GM12878 (cell line): ENCODE measurements around the gene RBM6. TPM values are rescaled to one million over a fixed set of nuclear protein-coding genes. Genes with fewer than 3 reads are reported as not detected.

ENCODE experiments used
- ASH2L ChIP-seq: fragments of 300-600, 200-600 bp; sonication (generic); IDR thresholded peaks from 2 replicates; pipeline ENCODE4 v1.6.1; 2017; ENCODE audit warnings: low read depth, mild to moderate bottlenecking, borderline replicate concordance
- BMI1 ChIP-seq: fragments of 450-650 bp; IDR thresholded peaks from 2 replicates; pipeline ENCODE4 v1.6.1; 2016; ENCODE audit warnings: mild to moderate bottlenecking, moderate library complexity, borderline replicate concordance
- BRCA1 ChIP-seq: IDR thresholded peaks from 2 replicates; pipeline ENCODE4 v1.6.1; 2011; ENCODE audit warnings: low read depth, low read length, improper control_type of control experiment
- CBFB ChIP-seq: IDR thresholded peaks from 2 replicates; pipeline ENCODE4 v1.6.1; 2016; ENCODE audit warnings: antibody characterized with exemption, low read depth
- HDAC2 ChIP-seq: fragments of 200-600 bp; sonication (generic); IDR thresholded peaks from 2 replicates; pipeline ENCODE4 v1.6.1; 2017
- HDAC6 ChIP-seq: fragments of 200-600 bp; sonication (generic); IDR thresholded peaks from one replicate; pipeline ENCODE4 v1.8.0; 2017; ENCODE audit warnings: antibody characterized with exemption; ENCODE audit not compliant: unreplicated experiment
- HDGF ChIP-seq: fragments of 450-650 bp; IDR thresholded peaks from 2 replicates; pipeline ENCODE4 v1.6.1; 2016; ENCODE audit warnings: antibody characterized with exemption
- JUNB ChIP-seq: IDR thresholded peaks from 2 replicates; pipeline ENCODE4 v1.6.1; 2016; ENCODE audit warnings: antibody characterized with exemption, mild to moderate bottlenecking
- MEF2A ChIP-seq: IDR thresholded peaks from 2 replicates; pipeline ENCODE4 v1.6.1; 2011; ENCODE audit warnings: low read depth, mild to moderate bottlenecking, low read length, moderate library complexity; ENCODE audit not compliant: insufficient read depth
- MTA2 ChIP-seq: fragments of 450-650 bp; IDR thresholded peaks from 2 replicates; pipeline ENCODE4 v1.6.1; 2016; ENCODE audit warnings: low read depth, mild to moderate bottlenecking, moderate library complexity
- MYC ChIP-seq: IDR thresholded peaks from 2 replicates; pipeline ENCODE4 v1.6.1; 2011; ENCODE audit warnings: mild to moderate bottlenecking, low read length, moderate library complexity, inconsistent platforms; ENCODE audit not compliant: insufficient read depth, insufficient replicate concordance, insufficient read length, severe bottlenecking
- NFIC ChIP-seq: IDR thresholded peaks from 2 replicates; pipeline ENCODE4 v1.6.1; 2012; ENCODE audit warnings: low read depth, mild to moderate bottlenecking, inconsistent platforms, low read length, moderate library complexity
- POLR2AphosphoS2 ChIP-seq: IDR thresholded peaks from 2 replicates; pipeline ENCODE4 v1.6.1; 2011; ENCODE audit warnings: low read depth, mild to moderate bottlenecking, low read length, improper control_type of control experiment, moderate library complexity
- SRF ChIP-seq, 2 experiments: IDR thresholded peaks; 2 replicates each; pipeline ENCODE4 v1.6.1; 2011; ENCODE audit warnings: low read depth in 2 of 2, low read length in 2 of 2, mild to moderate bottlenecking in 1 of 2, moderate library complexity in 1 of 2
- TARDBP ChIP-seq: IDR thresholded peaks from 2 replicates; pipeline ENCODE4 v1.6.1; 2016; ENCODE audit warnings: borderline replicate concordance
- TBL1XR1 ChIP-seq: IDR thresholded peaks from 2 replicates; pipeline ENCODE4 v1.6.1; 2012; ENCODE audit warnings: low read depth, low read length, improper control_type of control experiment
- TCF7 ChIP-seq: IDR thresholded peaks from 2 replicates; pipeline ENCODE4 v1.6.1; 2014; ENCODE audit warnings: antibody characterized with exemption, borderline replicate concordance
- ZNF24 ChIP-seq: fragments of 450-650 bp; IDR thresholded peaks from 2 replicates; pipeline ENCODE4 v1.6.1; 2017; ENCODE audit warnings: antibody characterized with exemption, mild to moderate bottlenecking
- ZZZ3 ChIP-seq: IDR thresholded peaks from 2 replicates; pipeline ENCODE4 v1.6.1; 2011; ENCODE audit warnings: low read depth; ENCODE audit not compliant: control insufficient read depth, insufficient read length
- polyA plus RNA-seq, 11 experiments: library from polyadenylated mRNA; depleted of rRNA in 4 of 11; unstranded in 6 of 11; stranded (reverse) in 5 of 11; fragments of >200 nt; fragmentation: Nextera tagmentation in 4 of 11; fragmentation: Illumina TruSeq in 1 of 11; extraction: Ambion mirVana in 4 of 11; extraction: Trizol in 1 of 11; gene quantifications; 1 replicate in 1 of 11; 2 replicates in 10 of 11; pipeline versions ENCODE4 v1.2.1 to v1.2.3, GENCODE V29; 2011 to 2016; ENCODE audit warnings: inconsistent platforms in 2 of 11, missing spikeins in 2 of 11, low read depth in 1 of 11
- total RNA-seq, 4 experiments: library from RNA; depleted of rRNA in 3 of 4; stranded (reverse); fragments of >200 nt in 3 of 4; fragmentation: Illumina TruSeq in 1 of 4; extraction: Trizol in 1 of 4; gene quantifications; 2 replicates each; pipeline versions ENCODE4 v1.2.1 to v1.2.3, GENCODE V29; 2013 to 2021
- TF ChIP-seq, protein P1 (sequence below): fragments of 450-650 bp; IDR thresholded peaks from 2 replicates; pipeline ENCODE4 v1.6.1; 2017; ENCODE audit warnings: mild to moderate bottlenecking, low read depth, inconsistent platforms; ENCODE audit not compliant: poor library complexity, severe bottlenecking
- TF ChIP-seq, protein P2 (sequence below): fragments of 450-650 bp; IDR thresholded peaks from 2 replicates; pipeline ENCODE4 v1.6.1; 2017; ENCODE audit warnings: mild to moderate bottlenecking
- TF ChIP-seq, protein P3 (sequence below): IDR thresholded peaks from 2 replicates; pipeline ENCODE4 v1.6.1; 2011; ENCODE audit warnings: borderline replicate concordance, low read depth, mild to moderate bottlenecking, moderate library complexity, low read length; ENCODE audit not compliant: insufficient read depth, poor library complexity, severe bottlenecking
- TF ChIP-seq, protein P4 (sequence below): fragments of 450-650 bp; IDR thresholded peaks from 2 replicates; pipeline ENCODE4 v1.6.1; 2018; ENCODE audit warnings: borderline replicate concordance, mild to moderate bottlenecking; ENCODE audit not compliant: partially characterized antibody

Gene RBM6
- total and polyA plus RNA-seq, 10 of the 15 experiments (the other 5 are each of a cell fraction or from before 2014, with no cell fraction given), result 45.3 to 103 (median 81.3) TPM

DNA sequence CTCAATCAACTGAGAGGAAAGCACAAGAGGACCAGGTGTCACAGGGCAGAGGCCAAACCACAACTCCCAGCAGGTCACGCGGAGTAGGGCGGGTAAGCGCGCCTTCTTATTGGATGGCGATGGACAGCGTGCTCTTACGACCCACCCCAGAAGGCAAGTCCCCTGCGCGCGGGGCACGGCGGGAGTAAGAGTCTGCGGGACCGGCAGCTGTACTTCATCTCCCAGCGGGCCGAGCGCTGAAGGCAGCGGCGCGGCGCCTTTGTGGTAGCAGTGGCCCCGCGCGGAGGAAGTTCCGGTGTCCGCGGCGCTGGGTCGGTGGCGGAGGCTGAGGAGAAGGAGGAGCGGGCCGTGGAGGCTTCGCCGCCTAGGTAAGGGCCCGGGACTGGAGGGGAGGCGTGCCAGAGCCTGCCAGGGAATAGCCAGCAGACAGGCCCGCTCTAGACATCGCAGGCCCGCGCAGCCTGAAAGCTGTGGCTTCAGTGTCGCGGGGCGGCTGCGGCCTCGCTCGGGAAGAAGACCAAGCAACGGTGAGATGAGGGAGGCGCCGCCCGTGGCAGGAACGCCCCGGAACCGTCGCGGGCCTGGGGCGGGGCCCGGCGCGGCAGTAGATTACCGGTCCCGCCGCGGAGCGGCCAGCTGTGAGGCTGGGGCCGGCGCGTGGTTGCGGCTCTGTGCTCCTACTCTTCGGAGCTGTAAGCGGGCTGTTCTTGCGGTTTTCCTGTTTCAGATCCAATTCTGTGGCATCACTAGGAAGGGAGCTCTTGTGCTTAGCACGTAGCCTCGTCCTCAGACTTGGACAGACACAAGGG, at the start of gene RBM6 (continued):
- TF ChIP-seq, protein P1, sequence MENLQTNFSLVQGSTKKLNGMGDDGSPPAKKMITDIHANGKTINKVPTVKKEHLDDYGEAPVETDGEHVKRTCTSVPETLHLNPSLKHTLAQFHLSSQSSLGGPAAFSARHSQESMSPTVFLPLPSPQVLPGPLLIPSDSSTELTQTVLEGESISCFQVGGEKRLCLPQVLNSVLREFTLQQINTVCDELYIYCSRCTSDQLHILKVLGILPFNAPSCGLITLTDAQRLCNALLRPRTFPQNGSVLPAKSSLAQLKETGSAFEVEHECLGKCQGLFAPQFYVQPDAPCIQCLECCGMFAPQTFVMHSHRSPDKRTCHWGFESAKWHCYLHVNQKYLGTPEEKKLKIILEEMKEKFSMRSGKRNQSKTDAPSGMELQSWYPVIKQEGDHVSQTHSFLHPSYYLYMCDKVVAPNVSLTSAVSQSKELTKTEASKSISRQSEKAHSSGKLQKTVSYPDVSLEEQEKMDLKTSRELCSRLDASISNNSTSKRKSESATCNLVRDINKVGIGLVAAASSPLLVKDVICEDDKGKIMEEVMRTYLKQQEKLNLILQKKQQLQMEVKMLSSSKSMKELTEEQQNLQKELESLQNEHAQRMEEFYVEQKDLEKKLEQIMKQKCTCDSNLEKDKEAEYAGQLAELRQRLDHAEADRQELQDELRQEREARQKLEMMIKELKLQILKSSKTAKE, result no peak
- peak; percentile 99 for TF ChIP-seq HDGF
- TF ChIP-seq TCF7, result no peak
- TF ChIP-seq, protein P2, sequence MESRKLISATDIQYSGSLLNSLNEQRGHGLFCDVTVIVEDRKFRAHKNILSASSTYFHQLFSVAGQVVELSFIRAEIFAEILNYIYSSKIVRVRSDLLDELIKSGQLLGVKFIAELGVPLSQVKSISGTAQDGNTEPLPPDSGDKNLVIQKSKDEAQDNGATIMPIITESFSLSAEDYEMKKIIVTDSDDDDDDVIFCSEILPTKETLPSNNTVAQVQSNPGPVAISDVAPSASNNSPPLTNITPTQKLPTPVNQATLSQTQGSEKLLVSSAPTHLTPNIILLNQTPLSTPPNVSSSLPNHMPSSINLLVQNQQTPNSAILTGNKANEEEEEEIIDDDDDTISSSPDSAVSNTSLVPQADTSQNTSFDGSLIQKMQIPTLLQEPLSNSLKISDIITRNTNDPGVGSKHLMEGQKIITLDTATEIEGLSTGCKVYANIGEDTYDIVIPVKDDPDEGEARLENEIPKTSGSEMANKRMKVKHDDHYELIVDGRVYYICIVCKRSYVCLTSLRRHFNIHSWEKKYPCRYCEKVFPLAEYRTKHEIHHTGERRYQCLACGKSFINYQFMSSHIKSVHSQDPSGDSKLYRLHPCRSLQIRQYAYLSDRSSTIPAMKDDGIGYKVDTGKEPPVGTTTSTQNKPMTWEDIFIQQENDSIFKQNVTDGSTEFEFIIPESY, result no peak
- no peak for TF ChIP-seq MTA2
- TF ChIP-seq, protein P3, sequence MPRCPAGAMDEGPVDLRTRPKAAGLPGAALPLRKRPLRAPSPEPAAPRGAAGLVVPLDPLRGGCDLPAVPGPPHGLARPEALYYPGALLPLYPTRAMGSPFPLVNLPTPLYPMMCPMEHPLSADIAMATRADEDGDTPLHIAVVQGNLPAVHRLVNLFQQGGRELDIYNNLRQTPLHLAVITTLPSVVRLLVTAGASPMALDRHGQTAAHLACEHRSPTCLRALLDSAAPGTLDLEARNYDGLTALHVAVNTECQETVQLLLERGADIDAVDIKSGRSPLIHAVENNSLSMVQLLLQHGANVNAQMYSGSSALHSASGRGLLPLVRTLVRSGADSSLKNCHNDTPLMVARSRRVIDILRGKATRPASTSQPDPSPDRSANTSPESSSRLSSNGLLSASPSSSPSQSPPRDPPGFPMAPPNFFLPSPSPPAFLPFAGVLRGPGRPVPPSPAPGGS, result no peak
- no peak for TF ChIP-seq ASH2L
- TF ChIP-seq ZNF24, result no peak
- no peak for TF ChIP-seq HDAC2
- TF ChIP-seq CBFB, result no peak
- TF ChIP-seq SRF (IDR thresholded peaks at IDR 0.05; ENCODE audit: low read depth in 2 of 2, low read length in 2 of 2), result peak; percentile 10 to 68; a peak in 2 of 4 replicates
- no peak for TF ChIP-seq NFIC
- no peak for TF ChIP-seq JUNB
- no peak for TF ChIP-seq ZZZ3
- TF ChIP-seq MYC, result peak; percentile 21
- no peak for TF ChIP-seq HDAC6
- no peak for TF ChIP-seq BRCA1
- peak; percentile 47; the same call in 1 of the 2 replicates for TF ChIP-seq TBL1XR1
- peak; percentile 65; the same call in 1 of the 2 replicates for TF ChIP-seq TARDBP
- TF ChIP-seq POLR2AphosphoS2, result peak; percentile 73
- no peak for TF ChIP-seq BMI1
- no peak for TF ChIP-seq MEF2A
- TF ChIP-seq, protein P4, sequence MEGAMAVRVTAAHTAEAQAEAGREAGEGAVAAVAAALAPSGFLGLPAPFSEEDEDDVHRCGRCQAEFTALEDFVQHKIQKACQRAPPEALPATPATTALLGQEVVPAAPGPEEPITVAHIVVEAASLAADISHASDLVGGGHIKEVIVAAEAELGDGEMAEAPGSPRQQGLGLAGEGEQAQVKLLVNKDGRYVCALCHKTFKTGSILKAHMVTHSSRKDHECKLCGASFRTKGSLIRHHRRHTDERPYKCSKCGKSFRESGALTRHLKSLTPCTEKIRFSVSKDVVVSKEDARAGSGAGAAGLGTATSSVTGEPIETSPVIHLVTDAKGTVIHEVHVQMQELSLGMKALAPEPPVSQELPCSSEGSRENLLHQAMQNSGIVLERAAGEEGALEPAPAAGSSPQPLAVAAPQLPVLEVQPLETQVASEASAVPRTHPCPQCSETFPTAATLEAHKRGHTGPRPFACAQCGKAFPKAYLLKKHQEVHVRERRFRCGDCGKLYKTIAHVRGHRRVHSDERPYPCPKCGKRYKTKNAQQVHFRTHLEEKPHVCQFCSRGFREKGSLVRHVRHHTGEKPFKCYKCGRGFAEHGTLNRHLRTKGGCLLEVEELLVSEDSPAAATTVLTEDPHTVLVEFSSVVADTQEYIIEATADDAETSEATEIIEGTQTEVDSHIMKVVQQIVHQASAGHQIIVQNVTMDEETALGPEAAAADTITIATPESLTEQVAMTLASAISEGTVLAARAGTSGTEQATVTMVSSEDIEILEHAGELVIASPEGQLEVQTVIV, result peak; percentile 52
